ENCODE data around the gene LMAN2L.

The LMAN2L gene

GRCh38 chr2:96715658-96716057 is 24.2 kb downstream of the LMAN2L start:
- H3K4me3 ChIP-seq (ENCODE audit: low read length) = no peak overlapping the region
- no peak for DNase-seq (ENCODE audit: low read depth)
- TF ChIP-seq, protein P1, sequence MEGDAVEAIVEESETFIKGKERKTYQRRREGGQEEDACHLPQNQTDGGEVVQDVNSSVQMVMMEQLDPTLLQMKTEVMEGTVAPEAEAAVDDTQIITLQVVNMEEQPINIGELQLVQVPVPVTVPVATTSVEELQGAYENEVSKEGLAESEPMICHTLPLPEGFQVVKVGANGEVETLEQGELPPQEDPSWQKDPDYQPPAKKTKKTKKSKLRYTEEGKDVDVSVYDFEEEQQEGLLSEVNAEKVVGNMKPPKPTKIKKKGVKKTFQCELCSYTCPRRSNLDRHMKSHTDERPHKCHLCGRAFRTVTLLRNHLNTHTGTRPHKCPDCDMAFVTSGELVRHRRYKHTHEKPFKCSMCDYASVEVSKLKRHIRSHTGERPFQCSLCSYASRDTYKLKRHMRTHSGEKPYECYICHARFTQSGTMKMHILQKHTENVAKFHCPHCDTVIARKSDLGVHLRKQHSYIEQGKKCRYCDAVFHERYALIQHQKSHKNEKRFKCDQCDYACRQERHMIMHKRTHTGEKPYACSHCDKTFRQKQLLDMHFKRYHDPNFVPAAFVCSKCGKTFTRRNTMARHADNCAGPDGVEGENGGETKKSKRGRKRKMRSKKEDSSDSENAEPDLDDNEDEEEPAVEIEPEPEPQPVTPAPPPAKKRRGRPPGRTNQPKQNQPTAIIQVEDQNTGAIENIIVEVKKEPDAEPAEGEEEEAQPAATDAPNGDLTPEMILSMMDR (conservative IDR thresholded peaks at IDR 0.05; ENCODE audit: low read depth, low read length) = no peak

- H3K4me3 ChIP-seq (ENCODE audit: low read length) = no peak overlapping the region
- TF ChIP-seq, protein P1 (conservative IDR thresholded peaks at IDR 0.05; ENCODE audit: low read depth, low read length) = no peak
- no peak for DNase-seq (ENCODE audit: low read depth)
Measured at GRCh38 chr2:96710985-96711384, 28.9 kb downstream of the LMAN2L start.

DNA sequence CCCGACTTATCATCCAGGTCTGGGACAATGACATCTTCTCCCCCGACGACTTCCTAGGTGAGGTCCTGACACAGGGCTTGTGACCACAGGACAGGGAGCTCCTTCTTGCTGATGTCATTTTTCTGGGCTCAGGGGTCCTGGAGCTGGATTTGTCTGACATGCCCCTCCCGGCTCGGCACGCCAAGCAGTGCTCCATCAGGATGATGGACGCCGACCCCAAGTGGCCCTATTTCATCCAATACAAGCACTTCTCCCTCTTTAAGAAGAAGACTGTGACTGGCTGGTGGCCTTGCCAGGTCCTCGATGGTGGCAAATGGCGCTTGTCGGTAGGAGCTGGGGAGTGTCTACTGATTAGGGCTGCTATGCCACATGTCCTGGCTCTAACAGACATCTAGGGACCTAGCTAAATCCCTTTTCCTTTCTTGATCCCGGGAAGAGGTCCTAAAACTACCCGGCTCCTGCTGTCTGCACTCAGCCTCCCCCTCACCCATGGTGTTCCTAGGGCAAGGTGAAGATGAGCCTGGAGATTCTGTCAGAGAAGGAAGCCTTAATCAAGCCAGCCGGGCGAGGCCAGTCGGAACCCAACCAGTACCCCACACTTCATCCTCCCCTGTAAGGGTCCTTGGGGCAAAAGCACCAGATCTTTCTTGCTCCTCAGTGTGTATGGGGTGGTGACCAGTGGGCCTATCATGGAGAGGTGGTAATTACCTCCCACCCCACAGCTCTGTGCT is 36.7 kb downstream of the LMAN2L start:
- no peak overlapping the region for H3K4me3 ChIP-seq (ENCODE audit: low read length)
- DNase-seq (ENCODE audit: low read depth) = no peak
- TF ChIP-seq, protein P1 (conservative IDR thresholded peaks at IDR 0.05; ENCODE audit: low read depth, low read length) = no peak

DNA sequence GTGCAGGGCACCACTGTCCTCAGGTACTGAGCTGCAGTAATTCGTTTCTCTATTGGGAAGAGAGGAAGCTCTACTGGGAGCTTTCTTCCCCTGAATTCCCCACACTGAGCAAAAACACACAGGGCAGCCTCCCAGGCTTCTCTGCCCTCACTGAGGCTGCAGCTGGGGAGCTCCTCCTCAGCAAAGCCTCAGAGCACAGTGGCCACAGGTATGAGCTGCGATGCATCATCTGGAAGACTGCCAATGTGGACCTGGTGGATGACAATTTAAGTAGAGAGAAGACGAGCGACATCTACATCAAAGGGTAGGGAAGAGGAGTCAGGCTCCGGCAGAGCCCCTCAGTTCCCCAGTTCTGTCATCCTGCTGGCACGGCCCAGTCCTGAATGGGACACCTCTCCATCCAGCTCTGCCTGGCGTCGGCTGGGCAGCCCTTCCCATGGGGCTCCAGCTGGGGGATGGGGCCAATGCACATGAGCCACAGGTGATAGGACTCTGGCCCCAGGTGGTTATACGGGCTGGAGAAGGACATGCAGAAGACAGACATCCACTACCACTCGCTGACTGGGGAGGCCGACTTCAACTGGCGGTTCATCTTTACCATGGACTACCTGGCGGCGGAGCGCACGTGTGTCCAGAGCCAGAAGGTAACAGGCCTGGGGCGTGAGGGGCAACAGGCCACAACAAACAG is 37.6 kb downstream of the LMAN2L start:
- no peak for DNase-seq (ENCODE audit: low read depth)
- TF ChIP-seq, protein P1 (conservative IDR thresholded peaks at IDR 0.05; ENCODE audit: low read depth, low read length) = no peak
- H3K4me3 ChIP-seq (ENCODE audit: low read length) = no peak overlapping the region

GRCh38 chr2:96701636-96702035 is 38.2 kb downstream of the LMAN2L start:
- TF ChIP-seq, protein P1 (conservative IDR thresholded peaks at IDR 0.05; ENCODE audit: low read depth, low read length) = no peak
- no peak overlapping the region for H3K4me3 ChIP-seq (ENCODE audit: low read length)

DNA sequence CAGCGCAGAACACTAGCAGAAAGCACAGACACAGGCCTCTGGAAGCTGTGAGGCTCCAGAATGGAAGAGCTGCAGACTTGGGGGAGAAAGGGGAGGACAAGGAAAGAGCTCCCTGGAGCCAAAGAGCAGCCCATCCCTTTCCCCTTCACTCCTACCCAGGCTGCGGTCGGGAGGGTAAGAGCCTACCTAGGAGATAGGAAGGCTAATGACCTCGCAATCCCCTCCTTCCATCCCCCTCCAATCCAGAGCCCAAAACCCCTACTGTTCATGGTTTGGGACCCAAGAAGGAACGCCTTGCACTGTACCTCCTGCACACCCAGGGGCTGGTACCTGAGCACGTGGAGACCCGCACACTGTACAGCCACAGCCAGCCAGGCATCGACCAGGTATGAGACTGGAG is 39.8 kb downstream of the LMAN2L start:
- DNase-seq (ENCODE audit: low read depth) = no peak
- no peak overlapping the region for H3K4me3 ChIP-seq (ENCODE audit: low read length)
- TF ChIP-seq, protein P1 (conservative IDR thresholded peaks at IDR 0.05; ENCODE audit: low read depth, low read length) = no peak

More at GRCh38 chr2:96701636-96702035, 38.2 kb downstream of the LMAN2L start:
- DNase-seq (ENCODE audit: low read depth) = no peak

DNA sequence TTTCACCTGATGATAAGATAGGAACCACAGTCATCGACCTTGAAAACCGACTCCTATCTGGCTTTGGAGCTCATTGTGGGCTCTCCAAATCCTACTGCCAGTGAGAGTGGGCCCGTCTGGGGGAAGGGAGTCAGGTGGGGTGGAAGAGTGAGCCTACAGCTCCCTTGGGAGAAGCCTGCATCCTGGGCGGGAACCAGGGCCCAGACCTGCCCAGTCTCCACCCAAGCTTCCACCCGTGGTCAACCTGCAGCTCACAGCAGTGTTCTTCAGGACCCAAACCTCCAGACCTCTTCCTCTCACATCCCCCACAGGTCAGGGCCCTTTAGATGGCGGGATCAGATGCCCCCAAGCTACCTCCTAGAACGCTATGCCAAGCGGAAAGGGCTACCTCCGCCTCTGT is 40.2 kb downstream of the LMAN2L start:
- TF ChIP-seq, protein P1 (conservative IDR thresholded peaks at IDR 0.05; ENCODE audit: low read depth, low read length) = no peak
- no peak for DNase-seq (ENCODE audit: low read depth)

More for the DNA sequence above, 40.2 kb downstream of the LMAN2L start:
- H3K4me3 ChIP-seq (ENCODE audit: low read length) = no peak overlapping the region

Measured in retinal pigment epithelial cell (primary cell).